ENCODE measurements around the gene PAK3. TPM values are rescaled to one million over a fixed set of nuclear protein-coding genes. Genes with fewer than 3 reads are reported as not detected.

The PAK3 gene
- total RNA-seq, 1 donor from 2014 or later: 10.8 TPM

GRCh38 chrX:111119341-111119740 is 23.4 kb downstream of the PAK3 start:
- Mint-ChIP-seq H3K27ac (no peak overlapping the region), H3K9me3 (no peaks in the 10 kb centered on the region), H3K4me1 (ENCODE audit: unreplicated experiment) (peaks cover 5% of the 10 kb centered on the region), H3K36me3 (no peaks in the 10 kb centered on the region), H3K4me3 (no peak overlapping the region), H3K27me3 (no peaks in the 10 kb centered on the region)
- no peak for TF ChIP-seq CTCF (conservative IDR thresholded peaks at IDR 0.05)
- no peak for DNase-seq (ENCODE audit: extremely low spot score, unreplicated experiment)

- Mint-ChIP-seq H3K27me3 (no peaks in the 10 kb centered on the region), H3K27ac (no peak overlapping the region), H3K36me3 (no peaks in the 10 kb centered on the region), H3K4me1 (ENCODE audit: unreplicated experiment) (peaks cover 5% of the 10 kb centered on the region), H3K9me3 (no peaks in the 10 kb centered on the region), H3K4me3 (no peak overlapping the region)
- no peak for TF ChIP-seq CTCF (conservative IDR thresholded peaks at IDR 0.05)
- no peak for DNase-seq (ENCODE audit: extremely low spot score, unreplicated experiment)
Measured at GRCh38 chrX:111123125-111123524, 27.1 kb downstream of the PAK3 start.

- H3K4me3 Mint-ChIP-seq: no peak overlapping the region
- TF ChIP-seq CTCF (conservative IDR thresholded peaks at IDR 0.05): no peak
Measured at GRCh38 chrX:111123606-111124179, 27.7 kb downstream of the PAK3 start.

GRCh38 chrX:111124418-111124817 is 28.4 kb downstream of the PAK3 start:
- Mint-ChIP-seq H3K4me1 (ENCODE audit: unreplicated experiment) (no peaks in the 10 kb centered on the region), H3K27me3 (no peaks in the 10 kb centered on the region), H3K4me3 (no peak overlapping the region), H3K36me3 (no peaks in the 10 kb centered on the region), H3K9me3 (no peaks in the 10 kb centered on the region), H3K27ac (no peak overlapping the region)
- no peak for TF ChIP-seq CTCF (conservative IDR thresholded peaks at IDR 0.05)
- DNase-seq (ENCODE audit: extremely low spot score, unreplicated experiment): no peak

More at GRCh38 chrX:111123606-111124179, 27.7 kb downstream of the PAK3 start:
- Mint-ChIP-seq H3K9me3 (no peaks in the 10 kb centered on the region), H3K27ac (no peak overlapping the region), H3K27me3 (no peaks in the 10 kb centered on the region), H3K36me3 (no peaks in the 10 kb centered on the region), H3K4me1 (ENCODE audit: unreplicated experiment) (peaks cover 4% of the 10 kb centered on the region)
- no peak for DNase-seq (ENCODE audit: extremely low spot score, unreplicated experiment)

GRCh38 chrX:111127038-111127437 is 31.0 kb downstream of the PAK3 start:
- Mint-ChIP-seq H3K36me3 (no peaks in the 10 kb centered on the region), H3K27me3 (no peaks in the 10 kb centered on the region), H3K27ac (no peak overlapping the region), H3K4me3 (no peak overlapping the region), H3K9me3 (no peaks in the 10 kb centered on the region), H3K4me1 (ENCODE audit: unreplicated experiment) (no peaks in the 10 kb centered on the region)
- no peak for DNase-seq (ENCODE audit: extremely low spot score, unreplicated experiment)
- no peak for TF ChIP-seq CTCF (conservative IDR thresholded peaks at IDR 0.05)

GRCh38 chrX:111129921-111130320 is 33.9 kb downstream of the PAK3 start:
- no peaks in the 10 kb centered on the region for H3K27me3 Mint-ChIP-seq
- H3K27ac Mint-ChIP-seq: no peak overlapping the region
- no peaks in the 10 kb centered on the region for H3K36me3 Mint-ChIP-seq
- no peaks in the 10 kb centered on the region for H3K4me1 Mint-ChIP-seq (ENCODE audit: unreplicated experiment)
- DNase-seq (ENCODE audit: extremely low spot score, unreplicated experiment): no peak
- no peak for TF ChIP-seq CTCF (conservative IDR thresholded peaks at IDR 0.05)
- no peak overlapping the region for H3K4me3 Mint-ChIP-seq
- no peaks in the 10 kb centered on the region for H3K9me3 Mint-ChIP-seq
